Heart left ventricle (tissue), 16 donors: ENCODE data around the gene CCDC27. TPM values are rescaled to one million over a fixed set of nuclear protein-coding genes. Genes with fewer than 3 reads are reported as not detected.

Experiments used
- ATAC-seq, 4 donors: fragments of 200-7000 bp; cut with Tn5 transposase; one replicate each; pipeline ENCODE4 v1.9.1; 2020 to 2022; ENCODE audit warnings: moderate library complexity in 4 of 4, mild to moderate bottlenecking in 3 of 4, moderate number of reproducible peaks in 1 of 4
- DNase-seq, 5 donors: peaks; one replicate each; pipeline ENCODE4 v3.0.0-alpha.2; 2020
- H3K27ac ChIP-seq, 12 donors: fragments of 200-600 bp; sonication (generic) in 4 of 12; one replicate each; pipeline versions ENCODE4 v1.5.0 to v1.8.0; 2016 to 2022; ENCODE audit warnings: mild to moderate bottlenecking in 2 of 12
- H3K27me3 ChIP-seq, 9 donors: fragments of 200-600 bp; sonication (generic) in 2 of 9; one replicate each; pipeline versions ENCODE4 v1.5.1 to v1.8.0; 2016 to 2022; ENCODE audit warnings: mild to moderate bottlenecking in 3 of 9
- H3K36me3 ChIP-seq, 9 donors: fragments of 200-600 bp; sonication (generic) in 2 of 9; one replicate each; pipeline versions ENCODE4 v1.5.0 to v1.8.0; 2018 to 2022; ENCODE audit warnings: mild to moderate bottlenecking in 2 of 9
- H3K4me1 ChIP-seq, 12 donors: fragments of 200-600 bp; sonication (generic) in 4 of 12; one replicate each; pipeline versions ENCODE4 v1.5.0 to v1.8.0; 2016 to 2022; ENCODE audit warnings: mild to moderate bottlenecking in 3 of 12
- H3K4me3 ChIP-seq, 12 donors: fragments of 200-600 bp; sonication (generic) in 4 of 12; one replicate each; pipeline versions ENCODE4 v1.5.0 to v1.8.0; 2017 to 2022; ENCODE audit warnings: mild to moderate bottlenecking in 9 of 12, moderate library complexity in 4 of 12
- H3K9me3 ChIP-seq, 12 donors: fragments of 200-600 bp; sonication (generic) in 4 of 12; one replicate each; pipeline versions ENCODE4 v1.5.0 to v1.8.0; 2016 to 2022; ENCODE audit warnings: mild to moderate bottlenecking in 1 of 12
- CTCF ChIP-seq, 12 donors: fragments of 200-600 bp; sonication (generic) in 4 of 12; IDR thresholded peaks; one replicate each; pipeline versions ENCODE4 v1.5.0 to v1.8.0; 2018 to 2022; ENCODE audit warnings: antibody characterized with exemption in 12 of 12, mild to moderate bottlenecking in 5 of 12
- POLR2A ChIP-seq, 2 donors: fragments of 450-650 bp; IDR thresholded peaks; one replicate each; pipeline ENCODE4 v1.6.1; 2017; ENCODE audit warnings: antibody characterized with exemption in 2 of 2, mild to moderate bottlenecking in 2 of 2, moderate library complexity in 2 of 2
- WGBS, 4 donors: extraction: QIAGEN DNeasy Blood & Tissue Kit in 2 of 4; methylation state at CpG; one replicate each; pipeline versions ENCODE4 v1.1.5 to v1.1.7; 2013 to 2018; 5-methylcytosine and 5-hydroxymethylcytosine counted together
- intact Hi-C, 10 donors: fragments of 100-400 bp; cut with DNase I; formaldehyde crosslinking; loops; one replicate each; pipeline versions ENCODE4 v1.11.1 to v1.14.2; 2022
- polyA plus RNA-seq, 2 donors: library from polyadenylated mRNA; stranded (reverse); fragments of 200-250 nt; gene quantifications; one replicate each; pipeline ENCODE4 v1.2.3, GENCODE V29; 2013
- total RNA-seq, 9 donors: library from RNA; depleted of rRNA in 2 of 9; stranded (reverse); fragments of >200 nt in 2 of 9; fragmentation: NEBNext Ultra II Directional in 3 of 9; extraction: Animal tissue kit (Norgen Biotek cat#: 25700) in 3 of 9; gene quantifications; one replicate each; pipeline versions ENCODE4 v1.1.0 to v1.2.4, GENCODE V29; 2016 to 2023
- donor health status: ischemic (EF 13 %, LVEDD 7.1; RV severe dilation, severe dysfunction).
- donor health status: healthy with polysubstance abuse.
- donor health status: DM: no; HTN: yes; CAD: no.
- donor health status: DM: no; HTN: no; CAD: no.
- donor health status: ischemic (EF 25% LVEDD 6.9; RV normal size, moderate dysfunction).
- donor health status: ischemic (EF 25% LVEDD 5.7; RV mildly dilated, moderate dysfunction).
- donor health status: healthy.
- donor health status: DM: yes; HTN: yes; CAD: no.
- donor health status: ischemic (EF 35%, LVEDD 5.7; RV mildly dilated, moderate dysfunction).
- donor health status: nonischemic (EF 11% LVEDD 7.7; RV severe dilation, severe dysfunction).
- donor health status: DM: yes; HTN: yes; CAD: no.
- donor health status: PGD.
- donor health status: ischemic (EF 29% LVEDD 5.4; RV normal size, mild dysfunction).
- donor health status: nonischemic (EF 23%, LVEDD 6.1; RV moderate dilation, normal function).

CCDC27 gene
- total and polyA plus RNA-seq, 11 donors: not detected

- DNase-seq: no peak
- 22 to 57% (median 29%) methylated on average over 4 to 19 of the region's 19 CpGs for WGBS, 4 donors
- no peaks in the 10 kb centered on the region for H3K9me3 ChIP-seq
- no peak overlapping the region for H3K4me3 ChIP-seq
- intact Hi-C loops: no loop called here
- no peak for TF ChIP-seq CTCF (IDR thresholded peaks at IDR 0.05)
- TF ChIP-seq POLR2A (IDR thresholded peaks at IDR 0.05): no peak
- peaks cover 0 to 13% (median 3%) of the 10 kb centered on the region in 12 donors for H3K4me1 ChIP-seq
- ATAC-seq: no peak
- H3K27ac ChIP-seq: no peak overlapping the region
- H3K36me3 ChIP-seq: no peaks in the 10 kb centered on the region
- peaks cover 8 to 54% (median 22%) of the 10 kb centered on the region in 9 donors for H3K27me3 ChIP-seq
Observed at GRCh38 chr1:3708791-3709190, 43.5 kb upstream of the CCDC27 start.

GRCh38 chr1:3710251-3710650 is 42.0 kb upstream of the CCDC27 start:
- Histone ChIP-seq H3K9me3 (no peaks in the 10 kb centered on the region), H3K4me3 (no peak overlapping the region), H3K27me3 (peaks cover 8 to 54% (median 22%) of the 10 kb centered on the region in 9 donors), H3K27ac (no peak overlapping the region), H3K36me3 (no peaks in the 10 kb centered on the region), H3K4me1 (peaks cover 0 to 24% (median 10%) of the 10 kb centered on the region in 12 donors)
- DNase-seq: no peak
- intact Hi-C loops: no loop called here
- no peak for TF ChIP-seq POLR2A (IDR thresholded peaks at IDR 0.05)
- no peak for TF ChIP-seq CTCF (IDR thresholded peaks at IDR 0.05)
- WGBS, 4 donors: 79 to 84% (median 82%) methylated on average over 9 to 15 of the region's 15 CpGs
- ATAC-seq: no peak

GRCh38 chr1:3711381-3711779 is 40.9 kb upstream of the CCDC27 start:
- no peak overlapping the region for H3K27ac ChIP-seq
- intact Hi-C loops: no loop called here
- no peak overlapping the region for H3K4me3 ChIP-seq
- no peak for TF ChIP-seq CTCF (IDR thresholded peaks at IDR 0.05)
- TF ChIP-seq POLR2A (IDR thresholded peaks at IDR 0.05): no peak
- ATAC-seq: no peak
- DNase-seq: no peak
- peaks cover 0 to 24% (median 10%) of the 10 kb centered on the region in 12 donors for H3K4me1 ChIP-seq
- no peaks in the 10 kb centered on the region for H3K36me3 ChIP-seq
- H3K27me3 ChIP-seq: peaks cover 8 to 57% (median 22%) of the 10 kb centered on the region in 9 donors
- no peaks in the 10 kb centered on the region for H3K9me3 ChIP-seq
- WGBS, 4 donors: 74 to 84% (median 79%) methylated on average over 11 of the region's 11 CpGs

- Histone ChIP-seq H3K4me1 (peaks cover 0 to 24% (median 10%) of the 10 kb centered on the region in 12 donors), H3K27ac (no peak overlapping the region), H3K9me3 (no peaks in the 10 kb centered on the region), H3K36me3 (no peaks in the 10 kb centered on the region), H3K27me3 (peaks cover 8 to 54% (median 22%) of the 10 kb centered on the region in 9 donors), H3K4me3 (no peak overlapping the region)
- DNase-seq: no peak
- WGBS, 4 donors: 76 to 83% (median 80%) methylated on average over 24 of the region's 24 CpGs
- TF ChIP-seq CTCF (IDR thresholded peaks at IDR 0.05) (no peak), POLR2A (IDR thresholded peaks at IDR 0.05) (no peak)
- intact Hi-C loops: no loop called here
- no peak for ATAC-seq
Observed at GRCh38 chr1:3711780-3712451, 40.3 kb upstream of the CCDC27 start.
